Osteoblast (primary cell): ENCODE data around the gene VWA5B2. TPM values are rescaled to one million over a fixed set of nuclear protein-coding genes. Genes with fewer than 3 reads are reported as not detected.
A peak's percentile ranks its signal among the peaks of the same experiment; 100 is the strongest.

Experiments used
- DNase-seq: peaks from one replicate; pipeline ENCODE4 v3.0.0; 2011; ENCODE audit warnings: low spot score, mixed read lengths; ENCODE audit not compliant: insufficient read length; ENCODE audit errors: missing footprints
- H2AFZ ChIP-seq: 2 replicates; pipeline ENCODE4 v1.6.0; 2011; ENCODE audit warnings: mild to moderate bottlenecking, low read length
- H3K27ac ChIP-seq: 2 replicates; pipeline ENCODE4 v1.5.1; 2011; ENCODE audit warnings: mild to moderate bottlenecking, low read depth, low read length, moderate library complexity
- H3K27me3 ChIP-seq: 2 replicates; pipeline ENCODE4 v1.6.0; 2012; ENCODE audit warnings: mild to moderate bottlenecking, control low read depth, inconsistent platforms, low read length, moderate library complexity; ENCODE audit not compliant: insufficient read depth
- H3K36me3 ChIP-seq: 2 replicates; pipeline ENCODE4 v1.5.1; 2011; ENCODE audit warnings: mild to moderate bottlenecking, low read length, control low read depth, moderate library complexity; ENCODE audit not compliant: insufficient read depth
- H3K4me1 ChIP-seq: 2 replicates; pipeline ENCODE4 v1.5.1; 2011; ENCODE audit warnings: mild to moderate bottlenecking, low read length, control low read depth, moderate library complexity; ENCODE audit not compliant: insufficient read depth
- H3K4me2 ChIP-seq: 2 replicates; pipeline ENCODE4 v1.6.0; 2011; ENCODE audit warnings: mild to moderate bottlenecking, low read length; ENCODE audit not compliant: insufficient read depth
- H3K4me3 ChIP-seq: fragments of 200-600 bp; sonication (generic); 3 replicates; pipeline ENCODE4 v1.5.1; 2012; ENCODE audit warnings: mild to moderate bottlenecking, low read length, inconsistent platforms; ENCODE audit not compliant: insufficient read depth
- H3K79me2 ChIP-seq: 2 replicates; pipeline ENCODE4 v1.6.0; 2012; ENCODE audit warnings: mild to moderate bottlenecking, low read length, control low read depth, inconsistent platforms; ENCODE audit not compliant: insufficient read depth
- H3K9me3 ChIP-seq: 2 replicates; pipeline ENCODE4 v1.5.1; 2011; ENCODE audit warnings: low read depth, low read length, control low read depth
- H4K20me1 ChIP-seq: 2 replicates; pipeline ENCODE4 v1.6.0; 2012; ENCODE audit warnings: mild to moderate bottlenecking, low read length, control low read depth; ENCODE audit not compliant: insufficient read depth
- CTCF ChIP-seq: IDR thresholded peaks from 2 replicates; pipeline ENCODE4 v1.5.1; 2011; ENCODE audit warnings: mild to moderate bottlenecking, low read depth, low read length, moderate library complexity; ENCODE audit errors: extremely low read depth
- total RNA-seq: library from RNA; depleted of rRNA; stranded (reverse); fragments of >200 nt; gene quantifications from 2 replicates; pipeline ENCODE4 v1.2.3, GENCODE V29; 2012

Gene VWA5B2
- total RNA-seq, 1 donor: not detected

DNA sequence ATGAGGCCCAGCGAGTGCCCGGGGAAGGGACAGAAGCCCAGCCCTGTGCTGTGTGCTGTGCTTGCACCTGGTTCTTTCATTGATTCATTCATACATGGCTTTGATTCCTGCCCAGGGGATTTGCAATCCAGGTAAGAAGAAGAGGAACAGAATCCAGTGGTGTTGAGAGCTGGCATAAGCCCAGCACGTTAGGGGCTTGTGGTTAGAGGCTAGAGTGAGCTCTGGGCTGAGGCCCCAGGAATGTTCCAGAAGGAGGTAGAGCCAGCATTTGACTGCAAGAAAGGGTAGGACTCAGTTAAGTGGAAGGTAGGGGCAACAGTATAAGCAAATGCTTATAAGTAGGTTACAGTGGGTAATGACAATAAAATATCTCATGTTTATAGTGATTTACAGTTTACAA lies 2.3 kb downstream of the VWA5B2 start:
- Histone ChIP-seq H3K36me3 (no peaks in the 10 kb centered on the region), H3K79me2 (no peaks in the 10 kb centered on the region), H3K4me1 (no peaks in the 10 kb centered on the region), H2AFZ (no peak overlapping the region), H3K27ac (no peak overlapping the region), H3K9me3 (no peaks in the 10 kb centered on the region), H3K27me3 (peaks cover 62% of the 10 kb centered on the region), H3K4me2 (no peak overlapping the region), H3K4me3 (no peak overlapping the region), H4K20me1 (no peaks in the 10 kb centered on the region)
- TF ChIP-seq CTCF: no peak
- DNase-seq: peak; percentile 88

GRCh38 chr3:184233127-184233843 lies 3.9 kb downstream of the VWA5B2 start:
- H3K27ac ChIP-seq: no peak overlapping the region
- H3K4me2 ChIP-seq: no peak overlapping the region
- H2AFZ ChIP-seq: no peak overlapping the region
- no peak overlapping the region for H3K4me3 ChIP-seq
- DNase-seq: peak; percentile 65
- no peaks in the 10 kb centered on the region for H4K20me1 ChIP-seq
- H3K9me3 ChIP-seq: no peaks in the 10 kb centered on the region
- no peaks in the 10 kb centered on the region for H3K4me1 ChIP-seq
- H3K27me3 ChIP-seq: peaks cover 50% of the 10 kb centered on the region
- TF ChIP-seq CTCF: no peak
- no peaks in the 10 kb centered on the region for H3K36me3 ChIP-seq
- no peaks in the 10 kb centered on the region for H3K79me2 ChIP-seq

GRCh38 chr3:184234224-184234623 lies 4.8 kb downstream of the VWA5B2 start:
- Histone ChIP-seq H3K4me1 (no peaks in the 10 kb centered on the region), H3K36me3 (no peaks in the 10 kb centered on the region), H2AFZ (no peak overlapping the region), H3K9me3 (no peaks in the 10 kb centered on the region), H3K27me3 (peaks cover 41% of the 10 kb centered on the region), H4K20me1 (no peaks in the 10 kb centered on the region), H3K4me3 (no peak overlapping the region), H3K27ac (no peak overlapping the region), H3K4me2 (no peak overlapping the region), H3K79me2 (no peaks in the 10 kb centered on the region)
- peak; percentile 98 for DNase-seq
- no peak for TF ChIP-seq CTCF

DNA sequence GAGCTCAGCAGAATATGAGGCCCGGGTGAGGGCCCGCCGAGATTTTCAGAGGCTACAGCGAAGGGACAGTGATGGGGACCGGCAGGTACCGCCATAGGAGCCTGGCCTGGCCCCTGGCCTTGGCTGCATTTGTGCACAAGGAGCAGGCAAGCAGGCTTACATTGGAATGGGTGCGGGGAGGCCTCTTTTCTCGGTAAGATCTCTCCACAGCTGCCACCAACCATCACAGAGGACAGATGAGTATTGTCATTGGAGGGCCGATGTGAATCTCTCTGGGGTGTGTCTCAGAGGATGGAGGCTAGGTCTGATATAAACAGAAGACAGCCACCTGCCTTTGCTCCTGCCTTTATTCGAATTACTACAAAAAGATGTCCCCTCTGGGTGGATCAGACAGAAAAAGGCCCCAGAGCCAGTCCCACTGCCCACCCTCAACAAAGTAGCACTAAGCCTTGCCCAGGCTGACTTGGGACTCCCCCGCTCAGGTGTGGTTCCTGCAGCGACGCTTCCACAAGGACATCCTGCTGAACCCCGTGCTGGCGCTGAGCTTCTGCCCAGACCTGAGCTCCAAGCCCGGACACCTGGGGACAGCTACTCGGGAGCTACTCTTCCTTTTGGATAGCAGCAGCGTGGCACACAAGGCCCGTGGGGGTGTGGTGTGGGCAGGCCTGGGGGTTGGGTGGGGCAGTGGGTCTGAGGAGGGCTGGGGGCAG lies 5.4 kb downstream of the VWA5B2 start:
- Histone ChIP-seq H3K4me3 (no peak overlapping the region), H3K9me3 (no peaks in the 10 kb centered on the region), H2AFZ (no peak overlapping the region), H3K4me1 (no peaks in the 10 kb centered on the region), H3K36me3 (no peaks in the 10 kb centered on the region), H4K20me1 (no peaks in the 10 kb centered on the region), H3K4me2 (no peak overlapping the region), H3K79me2 (no peaks in the 10 kb centered on the region), H3K27ac (no peak overlapping the region), H3K27me3 (peaks cover 35% of the 10 kb centered on the region)
- DNase-seq: peak; percentile 68
- no peak for TF ChIP-seq CTCF
